H9 (cell line): ENCODE data around the gene CCDC141. TPM values are rescaled to one million over a fixed set of nuclear protein-coding genes. Genes with fewer than 3 reads are reported as not detected.
A peak's percentile ranks its signal among the peaks of the same experiment; 100 is the strongest.

Experiments
- DNase-seq: peaks from one replicate; pipeline ENCODE4 v3.0.0-alpha.2; 2017
- H2AFZ ChIP-seq: one replicate; pipeline ENCODE4 v1.6.1; 2013; ENCODE audit warnings: mild to moderate bottlenecking, low read length, control low read depth, moderate library complexity
- H2AK5ac ChIP-seq: 2 replicates; pipeline ENCODE4 v1.6.1; 2013; ENCODE audit warnings: low read length, control low read depth, mixed read lengths; ENCODE audit not compliant: insufficient read length
- H2BK120ac ChIP-seq: one replicate; pipeline ENCODE4 v1.6.1; 2013; ENCODE audit warnings: low read depth, mild to moderate bottlenecking, low read length, control low read depth, inconsistent platforms; ENCODE audit not compliant: poor library complexity, severe bottlenecking
- H2BK12ac ChIP-seq: 2 replicates; pipeline ENCODE4 v1.6.1; 2013; ENCODE audit warnings: low read length, control low read depth, mixed read lengths, low read depth; ENCODE audit not compliant: insufficient read length
- H2BK15ac ChIP-seq: 2 replicates; pipeline ENCODE4 v1.6.1; 2013; ENCODE audit warnings: low read depth, low read length, control low read depth
- H2BK20ac ChIP-seq: one replicate; pipeline ENCODE4 v1.6.1; 2013; ENCODE audit warnings: low read depth, mild to moderate bottlenecking, low read length, control low read depth, inconsistent platforms; ENCODE audit not compliant: poor library complexity, severe bottlenecking
- H2BK5ac ChIP-seq: 2 replicates; pipeline ENCODE4 v1.6.1; 2013; ENCODE audit warnings: low read length, control low read depth, mixed read lengths; ENCODE audit not compliant: insufficient read length
- H3K14ac ChIP-seq: 2 replicates; pipeline ENCODE4 v1.6.1; 2013; ENCODE audit warnings: low read length, control low read depth; ENCODE audit not compliant: insufficient read depth
- H3K18ac ChIP-seq: 2 replicates; pipeline ENCODE4 v1.6.1; 2013; ENCODE audit warnings: low read depth, mild to moderate bottlenecking, mixed read lengths, low read length, control low read depth; ENCODE audit not compliant: insufficient read length
- H3K23ac ChIP-seq: 2 replicates; pipeline ENCODE4 v1.6.1; 2013; ENCODE audit warnings: low read length, control low read depth, mixed read lengths, low read depth; ENCODE audit not compliant: insufficient read length
- H3K23me2 ChIP-seq: 2 replicates; pipeline ENCODE4 v1.6.1; 2013; ENCODE audit warnings: low read depth, mild to moderate bottlenecking, mixed read lengths, low read length, control low read depth; ENCODE audit not compliant: insufficient read length, poor library complexity, severe bottlenecking
- H3K27ac ChIP-seq: 2 replicates; pipeline ENCODE4 v1.5.1; 2013; ENCODE audit warnings: low read length, control low read depth, mixed read lengths, low read depth; ENCODE audit not compliant: insufficient read length
- H3K27me3 ChIP-seq: 2 replicates; pipeline ENCODE4 v1.6.1; 2013; ENCODE audit warnings: low read length, control low read depth, inconsistent platforms; ENCODE audit not compliant: insufficient read depth
- H3K4ac ChIP-seq: 2 replicates; pipeline ENCODE4 v1.6.1; 2013; ENCODE audit warnings: low read depth, mild to moderate bottlenecking, control low read depth, inconsistent platforms, low read length, moderate library complexity
- H3K4me1 ChIP-seq: 2 replicates; pipeline ENCODE4 v1.6.1; 2013; ENCODE audit warnings: low read length, control low read depth, inconsistent platforms; ENCODE audit not compliant: insufficient read depth
- H3K4me2 ChIP-seq: 2 replicates; pipeline ENCODE4 v1.6.1; 2013; ENCODE audit warnings: low read length, control low read depth, mixed read lengths; ENCODE audit not compliant: insufficient read length, insufficient read depth
- H3K56ac ChIP-seq: 2 replicates; pipeline ENCODE4 v1.6.1; 2013; ENCODE audit warnings: low read depth, mild to moderate bottlenecking, mixed read lengths, low read length, control low read depth; ENCODE audit not compliant: insufficient read length
- H3K79me1 ChIP-seq: 2 replicates; pipeline ENCODE4 v1.6.1; 2013; ENCODE audit warnings: low read depth, mild to moderate bottlenecking, moderate library complexity, low read length, control low read depth, inconsistent platforms; ENCODE audit not compliant: insufficient read depth, poor library complexity, severe bottlenecking
- H3K79me2 ChIP-seq: 2 replicates; pipeline ENCODE4 v1.6.1; 2013; ENCODE audit warnings: low read length, control low read depth, inconsistent platforms; ENCODE audit not compliant: insufficient read depth
- H3K9ac ChIP-seq: 2 replicates; pipeline ENCODE4 v1.6.1; 2013; ENCODE audit warnings: low read length, control low read depth, mixed read lengths; ENCODE audit not compliant: insufficient read length; ENCODE audit errors: extremely low read depth
- H3K9me3 ChIP-seq: one replicate; pipeline ENCODE4 v1.6.1; 2013; ENCODE audit warnings: low read depth, low read length, inconsistent platforms; ENCODE audit not compliant: control insufficient read depth
- H3T11ph ChIP-seq: one replicate; pipeline ENCODE4 v1.6.1; 2013; ENCODE audit warnings: mild to moderate bottlenecking, low read length, control low read depth, inconsistent platforms
- H4K20me1 ChIP-seq: one replicate; pipeline ENCODE4 v1.6.1; 2013; ENCODE audit not compliant: control insufficient read depth, insufficient read length, insufficient read depth
- H4K5ac ChIP-seq: 2 replicates; pipeline ENCODE4 v1.6.1; 2013; ENCODE audit warnings: low read depth, mild to moderate bottlenecking, mixed read lengths, low read length, control low read depth; ENCODE audit not compliant: insufficient read length
- H4K8ac ChIP-seq: replicated peaks from 2 replicates; pipeline ENCODE4 v1.6.1; 2013; ENCODE audit warnings: low read length, control low read depth, mixed read lengths, low read depth; ENCODE audit not compliant: insufficient read length
- H4K91ac ChIP-seq: 2 replicates; pipeline ENCODE4 v1.6.1; 2013; ENCODE audit warnings: low read depth, mild to moderate bottlenecking, moderate library complexity, mixed read lengths, low read length, control low read depth; ENCODE audit not compliant: insufficient read length
- H3K27ac Mint-ChIP-seq, 3 experiments: 2 replicates in 2 of 3; 3 replicates in 1 of 3; pipeline ENCODE4 v1.8.0; 2020 to 2021; ENCODE audit warnings: mixed read lengths in 3 of 3, mild to moderate bottlenecking in 1 of 3, moderate library complexity in 1 of 3
- H3K27me3 Mint-ChIP-seq: 2 replicates; pipeline ENCODE4 v1.8.0; 2021; ENCODE audit warnings: low read depth, mild to moderate bottlenecking, moderate library complexity, mixed read lengths
- H3K36me3 Mint-ChIP-seq, 3 experiments: 2 replicates in 2 of 3; 3 replicates in 1 of 3; pipeline ENCODE4 v1.8.0; 2020 to 2021; ENCODE audit warnings: low read depth in 3 of 3, mixed read lengths in 3 of 3; ENCODE audit not compliant: insufficient read depth in 1 of 3
- H3K4me1 Mint-ChIP-seq, 2 experiments: 2 replicates each; pipeline ENCODE4 v1.8.0; 2020; ENCODE audit warnings: mixed read lengths in 2 of 2
- H3K4me3 Mint-ChIP-seq, 2 experiments: 2 replicates in 1 of 2; 3 replicates in 1 of 2; pipeline ENCODE4 v1.8.0; 2020 to 2021; ENCODE audit warnings: mild to moderate bottlenecking in 2 of 2, mixed read lengths in 2 of 2, moderate library complexity in 1 of 2
- H3K9me3 Mint-ChIP-seq, 2 experiments: 2 replicates in 1 of 2; 3 replicates in 1 of 2; pipeline ENCODE4 v1.8.0; 2020; ENCODE audit warnings: mild to moderate bottlenecking in 2 of 2, mixed read lengths in 2 of 2, moderate library complexity in 1 of 2
- WGBS: extraction: QIAGEN DNeasy Blood & Tissue Kit; methylation state at CpG from one replicate; pipeline ENCODE4 v1.1.7; 2013; ENCODE audit warnings: missing lambda C conversion rate, low lambda C conversion rate, mixed read lengths; ENCODE audit not compliant: insufficient read length; ENCODE audit errors: extremely low coverage; 5-methylcytosine and 5-hydroxymethylcytosine counted together
- total RNA-seq: library from RNA; stranded (reverse); gene quantifications from 2 replicates; pipeline ENCODE4 v1.2.1, GENCODE V29; 2021
- TF ChIP-seq, protein P1 (sequence below): fragments of 200-600 bp; sonication (generic); conservative IDR thresholded peaks from 3 replicates; pipeline ENCODE4 v1.8.0; 2021; ENCODE audit warnings: antibody characterized with exemption, mild to moderate bottlenecking

CCDC141 gene
- total RNA-seq, 1 experiment from 2014 or later, result 1.0 TPM

DNA sequence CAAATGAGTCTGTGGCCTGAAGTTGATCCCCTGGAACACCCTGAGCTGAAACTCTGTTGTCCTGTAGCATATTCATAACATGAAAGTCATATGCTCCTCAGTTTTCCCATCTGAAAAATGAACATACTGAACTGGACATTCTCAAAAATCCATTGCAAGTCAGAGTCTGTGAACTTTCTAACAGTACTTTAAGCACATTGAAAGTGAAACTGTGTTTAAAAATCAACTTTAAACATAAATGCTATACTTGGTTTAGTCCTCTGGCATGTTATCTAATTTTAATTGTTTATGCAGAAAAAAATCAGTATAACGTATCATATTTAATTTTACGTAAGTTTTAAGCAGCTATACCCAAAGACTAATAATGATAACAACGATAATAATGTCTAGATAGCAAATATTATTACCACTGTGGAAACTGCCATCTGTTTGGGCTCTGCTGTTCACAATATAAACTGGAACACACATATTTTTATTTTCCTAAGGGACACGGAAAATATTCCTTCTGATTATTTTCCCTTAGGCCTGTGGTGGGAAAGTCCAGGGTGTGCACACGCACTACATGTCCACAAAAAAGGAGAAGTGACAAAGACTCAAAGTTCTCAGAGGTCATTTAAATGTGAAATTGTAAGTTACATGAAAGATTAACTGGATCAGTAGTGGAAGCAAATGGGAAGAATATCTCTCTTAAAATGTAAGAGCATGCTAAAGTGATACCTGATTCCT is 186.6 kb downstream of the CCDC141 start:
- Histone ChIP-seq H2AFZ (no peak overlapping the region), H2BK20ac (no peak overlapping the region), H3K4ac (no peak overlapping the region), H4K8ac (no peak overlapping the region), H4K5ac (no peak overlapping the region), H2AK5ac (no peak overlapping the region), H3K79me1 (no peaks in the 10 kb centered on the region), H3K18ac (no peak overlapping the region), H3K56ac (no peak overlapping the region), H2BK120ac (no peak overlapping the region), H3K4me1 (peaks cover 7% of the 10 kb centered on the region; the same call in 1 of the 2 replicates), H3K23me2 (no peaks in the 10 kb centered on the region), H4K20me1 (no peaks in the 10 kb centered on the region), H3K4me2 (no peak overlapping the region), H3K79me2 (no peaks in the 10 kb centered on the region), H3K14ac (no peak overlapping the region), H3K27me3 (no peaks in the 10 kb centered on the region), H3K9ac (no peak overlapping the region), H2BK15ac (no peak overlapping the region), H3K9me3 (no peaks in the 10 kb centered on the region), H3K27ac (no peak overlapping the region), H4K91ac (no peak overlapping the region), H3K23ac (no peak overlapping the region), H2BK5ac (no peak overlapping the region), H3T11ph (no peak overlapping the region), H2BK12ac (no peak overlapping the region)
- DNase-seq, result no peak
- TF ChIP-seq, protein P1, sequence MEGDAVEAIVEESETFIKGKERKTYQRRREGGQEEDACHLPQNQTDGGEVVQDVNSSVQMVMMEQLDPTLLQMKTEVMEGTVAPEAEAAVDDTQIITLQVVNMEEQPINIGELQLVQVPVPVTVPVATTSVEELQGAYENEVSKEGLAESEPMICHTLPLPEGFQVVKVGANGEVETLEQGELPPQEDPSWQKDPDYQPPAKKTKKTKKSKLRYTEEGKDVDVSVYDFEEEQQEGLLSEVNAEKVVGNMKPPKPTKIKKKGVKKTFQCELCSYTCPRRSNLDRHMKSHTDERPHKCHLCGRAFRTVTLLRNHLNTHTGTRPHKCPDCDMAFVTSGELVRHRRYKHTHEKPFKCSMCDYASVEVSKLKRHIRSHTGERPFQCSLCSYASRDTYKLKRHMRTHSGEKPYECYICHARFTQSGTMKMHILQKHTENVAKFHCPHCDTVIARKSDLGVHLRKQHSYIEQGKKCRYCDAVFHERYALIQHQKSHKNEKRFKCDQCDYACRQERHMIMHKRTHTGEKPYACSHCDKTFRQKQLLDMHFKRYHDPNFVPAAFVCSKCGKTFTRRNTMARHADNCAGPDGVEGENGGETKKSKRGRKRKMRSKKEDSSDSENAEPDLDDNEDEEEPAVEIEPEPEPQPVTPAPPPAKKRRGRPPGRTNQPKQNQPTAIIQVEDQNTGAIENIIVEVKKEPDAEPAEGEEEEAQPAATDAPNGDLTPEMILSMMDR, result no peak
- Mint-ChIP-seq H3K36me3 (peaks cover 0 to 2% (median 0%) of the 10 kb centered on the region in 3 experiments; a peak in 3 of 7 replicates), H3K27me3 (no peaks in the 10 kb centered on the region), H3K27ac (0 out of 7 replicates have a peak overlapping the region, but pooled peaks of 1 of the 3 experiments have one; percentile 50), H3K4me1 (peaks cover 19 to 22% of the 10 kb centered on the region in 2 experiments), H3K4me3 (no peak overlapping the region), H3K9me3 (no peaks in the 10 kb centered on the region)
- WGBS, result no CpG with 5 or more reads among the region's 5 CpGs
